Activated naive CD4-positive, alpha-beta T cell treated with anti-CD3 and anti-CD28 coated beads, Interleukin-2, amount 10 ng/mL, durations not matched to agents 7 days and 5 days (primary cell): ENCODE measurements around the gene CCDC192.

ENCODE experiments used
- CTCF ChIA-PET: fragments of 350-600 bp; sonication (Branson Sonifier 250); formaldehyde crosslinking; loops from one replicate; lab custom pipeline; 2021; ENCODE audit warnings: antibody characterized with exemption; lab: Charles Lee
- DNase-seq: peaks from one replicate; pipeline ENCODE4 v3.0.0-alpha.2; 2020
- H3K27ac Mint-ChIP-seq: one replicate; pipeline ENCODE4 v1.8.0; 2021; ENCODE audit warnings: mild to moderate bottlenecking, moderate library complexity, mixed read lengths
- H3K27me3 Mint-ChIP-seq: one replicate; pipeline ENCODE4 v1.8.0; 2021; ENCODE audit warnings: mild to moderate bottlenecking, mixed read lengths
- H3K36me3 Mint-ChIP-seq: one replicate; pipeline ENCODE4 v1.8.0; 2021; ENCODE audit warnings: mixed read lengths
- H3K4me1 Mint-ChIP-seq: one replicate; pipeline ENCODE4 v1.8.0; 2021; ENCODE audit warnings: mixed read lengths
- H3K4me3 Mint-ChIP-seq: one replicate; pipeline ENCODE4 v1.8.0; 2021; ENCODE audit warnings: mild to moderate bottlenecking, moderate library complexity, mixed read lengths
- H3K9me3 Mint-ChIP-seq: one replicate; pipeline ENCODE4 v1.8.0; 2021; ENCODE audit warnings: mixed read lengths

Gene CCDC192

GRCh38 chr5:127961763-127962145 lies 258.6 kb downstream of the CCDC192 start:
- Mint-ChIP-seq H3K4me1 (peaks cover 2% of the 10 kb centered on the region), H3K4me3 (no peak overlapping the region)
- CTCF ChIA-PET = no interaction called here

GRCh38 chr5:127962491-127962890 lies 259.3 kb downstream of the CCDC192 start:
- no peak overlapping the region for H3K4me3 Mint-ChIP-seq
- peaks cover 2% of the 10 kb centered on the region for H3K4me1 Mint-ChIP-seq
- CTCF ChIA-PET = no interaction called here
- H3K9me3 Mint-ChIP-seq = no peaks in the 10 kb centered on the region
- no peak for DNase-seq
- H3K36me3 Mint-ChIP-seq = peaks cover 3% of the 10 kb centered on the region
- no peak overlapping the region for H3K27ac Mint-ChIP-seq
- H3K27me3 Mint-ChIP-seq = no peaks in the 10 kb centered on the region

More at GRCh38 chr5:127961763-127962145, 258.6 kb downstream of the CCDC192 start:
- Mint-ChIP-seq H3K9me3 (no peaks in the 10 kb centered on the region), H3K27me3 (no peaks in the 10 kb centered on the region), H3K27ac (no peak overlapping the region), H3K36me3 (peaks cover 3% of the 10 kb centered on the region)
- no peak for DNase-seq

DNA sequence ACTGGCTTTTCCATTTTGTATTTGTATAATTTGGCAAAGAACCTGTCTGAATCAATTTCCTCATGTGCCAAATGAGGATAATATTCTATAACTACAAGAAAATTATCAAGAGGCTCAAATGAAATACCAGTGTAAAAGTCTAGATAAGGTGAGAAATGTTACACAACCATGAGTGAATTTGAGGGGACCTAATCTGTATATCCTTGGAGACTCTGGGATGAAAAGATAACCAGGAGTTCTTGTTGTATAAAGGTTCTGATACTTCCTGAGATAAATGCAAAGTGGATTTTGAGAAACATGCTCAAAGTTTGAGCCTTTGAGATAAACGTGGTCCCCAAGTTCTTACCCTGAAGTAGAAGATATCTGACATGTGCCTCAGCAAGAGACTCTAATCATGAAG lies 260.0 kb downstream of the CCDC192 start:
- Mint-ChIP-seq H3K9me3 (no peaks in the 10 kb centered on the region), H3K4me1 (peaks cover 2% of the 10 kb centered on the region), H3K4me3 (no peak overlapping the region), H3K36me3 (peaks cover 3% of the 10 kb centered on the region), H3K27me3 (no peaks in the 10 kb centered on the region), H3K27ac (no peak overlapping the region)
- DNase-seq = no peak
- CTCF ChIA-PET = no interaction called here

GRCh38 chr5:127963931-127964330 lies 260.7 kb downstream of the CCDC192 start:
- H3K36me3 Mint-ChIP-seq = peaks cover 3% of the 10 kb centered on the region
- peaks cover 2% of the 10 kb centered on the region for H3K4me1 Mint-ChIP-seq
- H3K27ac Mint-ChIP-seq = no peak overlapping the region
- no peaks in the 10 kb centered on the region for H3K9me3 Mint-ChIP-seq
- no peak for DNase-seq
- CTCF ChIA-PET = no interaction called here
- no peaks in the 10 kb centered on the region for H3K27me3 Mint-ChIP-seq
- no peak overlapping the region for H3K4me3 Mint-ChIP-seq

DNA sequence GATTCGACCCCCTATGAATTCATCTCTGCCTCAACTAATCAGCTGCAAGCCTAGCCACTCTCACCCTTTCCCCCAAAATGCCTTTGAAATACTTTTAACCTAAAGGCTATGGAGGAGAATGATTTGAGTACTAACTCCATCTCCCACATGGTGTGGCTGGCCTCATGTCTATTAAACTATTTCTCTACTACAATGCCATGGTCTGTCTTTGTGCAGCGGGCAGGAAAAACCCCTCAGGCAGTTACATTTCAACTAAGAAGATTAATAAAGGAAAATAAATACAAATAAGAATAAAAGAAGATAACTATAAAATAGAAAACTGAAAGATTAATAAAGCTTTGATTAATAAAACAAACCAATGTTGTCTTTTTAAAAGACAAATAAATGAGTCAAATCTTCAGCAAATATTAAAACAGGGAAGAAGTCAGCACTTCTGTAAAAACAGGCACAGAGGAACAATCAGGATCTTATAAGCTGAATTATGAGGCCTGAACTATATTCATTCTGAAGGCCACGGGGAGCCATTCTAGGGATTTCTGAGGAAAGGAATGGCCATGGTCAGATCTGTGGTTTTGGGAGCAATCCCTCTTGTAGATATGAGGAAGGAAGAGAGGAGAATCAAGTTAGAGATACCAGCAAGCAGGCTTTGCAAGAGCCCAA lies 264.3 kb downstream of the CCDC192 start:
- CTCF ChIA-PET = no interaction called here
- peaks cover 3% of the 10 kb centered on the region for H3K36me3 Mint-ChIP-seq

DNA sequence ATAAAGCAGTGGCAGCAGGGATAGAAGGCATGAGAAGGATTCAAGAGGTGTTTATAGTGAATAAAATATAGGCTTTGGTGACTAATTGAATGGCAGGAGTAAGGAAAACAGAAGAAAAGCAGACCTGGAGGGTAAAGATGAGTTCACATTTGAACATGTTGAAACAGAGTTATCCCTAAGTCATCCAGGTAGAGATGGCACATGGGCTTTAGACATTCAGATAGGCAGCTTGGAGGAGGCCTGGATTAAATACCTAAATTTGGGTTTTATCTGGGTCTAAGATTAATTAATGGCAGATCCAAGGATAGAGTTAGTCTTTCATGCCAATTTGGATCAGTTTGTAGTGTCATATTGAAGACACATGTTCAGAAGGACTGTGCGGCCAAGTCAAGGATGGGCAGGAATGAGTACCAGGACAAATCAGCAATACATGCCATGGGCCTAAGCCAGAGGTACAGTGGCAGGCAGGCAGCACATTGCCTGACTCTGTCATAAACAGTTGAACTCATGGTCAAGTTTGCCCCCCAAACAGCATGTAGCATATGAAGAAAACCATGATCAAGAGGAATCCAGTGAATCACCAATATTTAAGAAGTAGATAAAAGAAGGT lies 264.9 kb downstream of the CCDC192 start:
- Mint-ChIP-seq H3K27me3 (no peaks in the 10 kb centered on the region), H3K4me3 (no peak overlapping the region), H3K36me3 (peaks cover 3% of the 10 kb centered on the region), H3K9me3 (no peaks in the 10 kb centered on the region), H3K27ac (no peak overlapping the region), H3K4me1 (no peaks in the 10 kb centered on the region)
- CTCF ChIA-PET = no interaction called here
- DNase-seq = no peak

More for the DNA sequence above, 264.3 kb downstream of the CCDC192 start:
- DNase-seq = no peak
- Mint-ChIP-seq H3K27me3 (no peaks in the 10 kb centered on the region), H3K27ac (no peak overlapping the region), H3K4me3 (no peak overlapping the region), H3K9me3 (no peaks in the 10 kb centered on the region), H3K4me1 (no peaks in the 10 kb centered on the region)

GRCh38 chr5:127969002-127969401 lies 265.8 kb downstream of the CCDC192 start:
- CTCF ChIA-PET = no interaction called here
- H3K4me3 Mint-ChIP-seq = no peak overlapping the region
- no peak overlapping the region for H3K27ac Mint-ChIP-seq
- no peaks in the 10 kb centered on the region for H3K4me1 Mint-ChIP-seq
- H3K9me3 Mint-ChIP-seq = no peaks in the 10 kb centered on the region
- H3K27me3 Mint-ChIP-seq = no peaks in the 10 kb centered on the region
- no peak for DNase-seq
- peaks cover 3% of the 10 kb centered on the region for H3K36me3 Mint-ChIP-seq

- H3K27me3 Mint-ChIP-seq = no peaks in the 10 kb centered on the region
- no peak overlapping the region for H3K4me3 Mint-ChIP-seq
- H3K9me3 Mint-ChIP-seq = no peaks in the 10 kb centered on the region
- CTCF ChIA-PET = no interaction called here
- H3K27ac Mint-ChIP-seq = no peak overlapping the region
- H3K4me1 Mint-ChIP-seq = no peaks in the 10 kb centered on the region
- H3K36me3 Mint-ChIP-seq = peaks cover 3% of the 10 kb centered on the region
- no peak for DNase-seq
Measured at GRCh38 chr5:127969651-127970050, 266.5 kb downstream of the CCDC192 start.

GRCh38 chr5:127970081-127970480 lies 266.9 kb downstream of the CCDC192 start:
- peaks cover 3% of the 10 kb centered on the region for H3K36me3 Mint-ChIP-seq
- CTCF ChIA-PET = no interaction called here
- no peaks in the 10 kb centered on the region for H3K27me3 Mint-ChIP-seq
- DNase-seq = no peak
- H3K27ac Mint-ChIP-seq = no peak overlapping the region
- no peaks in the 10 kb centered on the region for H3K9me3 Mint-ChIP-seq
- H3K4me3 Mint-ChIP-seq = no peak overlapping the region
- no peaks in the 10 kb centered on the region for H3K4me1 Mint-ChIP-seq

- DNase-seq = no peak
- Mint-ChIP-seq H3K4me1 (no peaks in the 10 kb centered on the region), H3K36me3 (peaks cover under 1% of the 10 kb centered on the region), H3K27me3 (no peaks in the 10 kb centered on the region), H3K4me3 (no peak overlapping the region), H3K27ac (no peak overlapping the region), H3K9me3 (no peaks in the 10 kb centered on the region)
- CTCF ChIA-PET = no interaction called here
Measured at GRCh38 chr5:127970854-127971425, 267.7 kb downstream of the CCDC192 start.

GRCh38 chr5:127975961-127976360 lies 272.8 kb downstream of the CCDC192 start:
- DNase-seq = no peak
- Mint-ChIP-seq H3K27ac (no peak overlapping the region), H3K9me3 (no peaks in the 10 kb centered on the region), H3K4me3 (no peak overlapping the region), H3K36me3 (no peaks in the 10 kb centered on the region), H3K4me1 (no peaks in the 10 kb centered on the region), H3K27me3 (no peaks in the 10 kb centered on the region)
- CTCF ChIA-PET = no interaction called here

DNA sequence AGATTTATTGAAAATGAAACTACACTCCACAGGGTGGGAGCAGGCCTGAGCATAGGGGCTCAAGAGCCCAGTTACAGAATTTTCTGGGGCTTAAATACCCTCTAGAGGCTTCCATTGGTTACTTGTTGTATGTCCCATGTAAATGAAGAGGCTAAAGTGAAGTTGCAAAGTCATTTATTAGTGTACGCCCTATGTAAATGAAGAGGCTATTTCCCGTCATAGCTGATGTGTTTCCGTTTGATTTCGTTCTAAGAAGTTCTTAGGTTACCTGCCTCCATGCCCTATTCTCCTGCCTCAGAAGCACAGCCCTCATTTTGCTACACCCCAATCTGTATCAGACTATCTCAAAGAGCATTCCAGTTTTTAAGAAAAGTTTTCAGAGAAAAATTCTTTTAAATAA lies 273.3 kb downstream of the CCDC192 start:
- no peaks in the 10 kb centered on the region for H3K9me3 Mint-ChIP-seq
- H3K4me3 Mint-ChIP-seq = no peak overlapping the region
- H3K36me3 Mint-ChIP-seq = no peaks in the 10 kb centered on the region
- H3K27me3 Mint-ChIP-seq = no peaks in the 10 kb centered on the region
- H3K4me1 Mint-ChIP-seq = no peaks in the 10 kb centered on the region
- DNase-seq = no peak
- CTCF ChIA-PET = no interaction called here
- H3K27ac Mint-ChIP-seq = no peak overlapping the region

DNA sequence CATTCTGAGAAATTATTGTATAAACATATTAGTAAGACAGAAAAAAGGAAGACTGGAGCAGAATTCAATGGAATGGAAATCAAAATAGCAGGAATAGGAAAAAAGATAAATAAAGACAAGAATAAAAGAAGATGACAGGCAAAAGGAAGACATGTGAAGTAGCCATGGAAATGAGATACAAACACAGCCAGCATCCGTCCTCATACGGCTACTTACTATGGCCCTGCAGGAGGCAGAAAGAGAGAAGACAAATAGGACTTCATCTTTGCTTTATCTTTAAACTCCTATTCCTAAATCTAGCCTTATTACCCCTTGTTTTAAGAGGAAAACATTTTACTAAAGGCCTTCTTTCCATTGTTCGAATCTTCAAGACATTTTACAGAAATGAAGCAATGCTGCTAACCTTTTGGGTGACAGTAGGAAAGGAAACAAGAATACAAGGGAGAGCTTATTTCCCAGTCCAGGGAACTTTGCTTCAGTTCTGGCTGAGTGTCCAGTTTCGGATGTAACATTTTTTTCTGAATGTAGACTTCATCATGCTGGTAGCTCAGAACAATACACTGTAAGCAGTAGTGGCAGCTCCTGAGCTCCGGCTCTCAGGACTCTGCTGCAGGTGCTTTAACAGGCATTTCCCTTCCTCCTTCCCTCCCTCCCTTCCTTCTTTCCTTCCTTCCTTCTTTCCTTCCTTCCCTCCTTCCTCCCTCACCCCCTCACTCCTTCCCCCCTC lies 274.0 kb downstream of the CCDC192 start:
- CTCF ChIA-PET = no interaction called here
- no peak overlapping the region for H3K4me3 Mint-ChIP-seq
- no peak overlapping the region for H3K27ac Mint-ChIP-seq
- no peaks in the 10 kb centered on the region for H3K9me3 Mint-ChIP-seq
- H3K27me3 Mint-ChIP-seq = no peaks in the 10 kb centered on the region
- H3K4me1 Mint-ChIP-seq = no peaks in the 10 kb centered on the region
- no peaks in the 10 kb centered on the region for H3K36me3 Mint-ChIP-seq
- DNase-seq = no peak

DNA sequence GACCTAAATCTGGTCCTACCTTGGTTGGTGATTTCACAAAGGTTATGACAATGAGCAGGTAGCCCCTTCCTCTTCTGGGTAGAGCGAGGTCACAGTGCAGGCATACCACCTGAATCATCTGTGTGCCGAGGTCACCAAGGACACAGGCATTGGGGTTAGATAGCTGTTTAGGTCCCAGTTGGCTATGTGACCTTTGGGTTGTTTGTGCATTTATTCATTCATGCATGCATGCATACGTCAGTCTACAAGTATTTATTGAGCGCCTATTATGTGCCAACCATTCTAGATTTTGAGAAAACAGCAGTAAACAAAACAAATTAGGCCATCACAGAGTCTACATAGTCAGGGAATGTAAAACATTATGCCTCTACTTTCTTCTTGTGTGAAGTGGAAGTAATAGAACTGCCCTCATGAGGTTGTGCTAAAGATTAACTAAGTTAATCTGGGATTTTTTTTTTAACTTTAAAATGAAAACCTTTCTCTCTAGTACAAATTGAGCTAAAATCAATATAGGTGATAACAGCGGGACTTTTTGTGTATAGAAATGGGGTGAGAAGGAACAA lies 275.6 kb downstream of the CCDC192 start:
- H3K4me1 Mint-ChIP-seq = no peaks in the 10 kb centered on the region
- no peaks in the 10 kb centered on the region for H3K27me3 Mint-ChIP-seq
- DNase-seq = no peak
- H3K4me3 Mint-ChIP-seq = no peak overlapping the region
- H3K36me3 Mint-ChIP-seq = no peaks in the 10 kb centered on the region
- CTCF ChIA-PET = no interaction called here
- H3K27ac Mint-ChIP-seq = no peak overlapping the region
- H3K9me3 Mint-ChIP-seq = no peaks in the 10 kb centered on the region
